Glomerular visceral epithelial cell (primary cell): ENCODE measurements around the gene STPG1.
A peak's percentile ranks its signal among the peaks of the same experiment; 100 is the strongest.

Source experiments
- DNase-seq: peaks from one replicate; pipeline ENCODE4 v3.0.0-alpha.2; 2016; ENCODE audit errors: extremely low spot score

The STPG1 gene

DNA sequence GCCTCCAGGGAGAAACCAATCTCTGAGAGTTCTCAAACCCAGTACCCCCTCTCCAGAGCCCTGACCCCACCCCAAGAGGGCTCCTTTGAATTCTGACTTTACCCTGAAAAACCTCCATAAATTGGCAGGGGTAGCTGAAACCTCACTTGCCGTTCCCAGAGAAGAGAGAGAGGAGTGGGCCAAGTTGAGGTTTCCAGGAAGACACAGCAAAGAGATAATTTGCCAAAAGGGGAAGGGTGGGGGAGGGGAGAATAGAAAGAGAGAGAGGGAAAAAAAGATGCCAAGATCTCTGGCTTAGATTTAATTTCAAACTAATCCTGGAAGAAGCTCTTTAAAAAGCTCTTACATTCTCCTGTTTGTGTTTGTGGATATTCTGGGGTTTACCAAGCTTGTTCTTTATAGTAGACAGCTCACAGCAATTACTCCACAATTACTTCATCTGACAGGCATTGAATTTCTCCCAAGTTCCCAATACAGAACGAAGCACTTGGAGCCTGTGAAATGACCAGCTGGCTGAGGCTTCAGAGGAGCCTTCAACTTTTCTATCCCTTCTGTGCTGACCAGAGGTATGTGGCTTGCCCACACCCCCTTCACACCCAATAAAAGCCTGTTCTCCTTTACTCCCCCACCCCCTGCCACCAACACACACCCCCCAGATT lies 95.5 kb downstream of the STPG1 start:
- DNase-seq = peak; percentile 11

DNA sequence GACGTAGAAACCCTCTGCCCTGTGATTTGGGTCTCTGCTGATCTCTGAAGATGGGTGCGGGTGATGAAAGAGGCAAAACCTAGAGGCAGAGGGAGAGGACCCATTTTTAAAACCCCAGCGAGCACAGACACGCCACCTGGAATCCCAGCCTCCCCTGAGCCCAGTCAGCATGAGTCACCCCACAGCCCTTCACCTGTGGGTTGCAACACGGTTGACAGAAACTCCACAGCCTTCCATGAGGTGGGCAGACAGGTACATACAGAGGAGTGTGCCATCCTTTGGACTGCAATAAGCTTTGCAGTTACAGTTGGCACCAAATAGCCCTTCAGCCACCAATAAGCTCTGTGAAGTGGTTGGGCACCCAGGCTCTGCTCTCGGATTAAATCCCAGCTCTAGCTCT lies 96.5 kb downstream of the STPG1 start:
- DNase-seq = no peak

DNA sequence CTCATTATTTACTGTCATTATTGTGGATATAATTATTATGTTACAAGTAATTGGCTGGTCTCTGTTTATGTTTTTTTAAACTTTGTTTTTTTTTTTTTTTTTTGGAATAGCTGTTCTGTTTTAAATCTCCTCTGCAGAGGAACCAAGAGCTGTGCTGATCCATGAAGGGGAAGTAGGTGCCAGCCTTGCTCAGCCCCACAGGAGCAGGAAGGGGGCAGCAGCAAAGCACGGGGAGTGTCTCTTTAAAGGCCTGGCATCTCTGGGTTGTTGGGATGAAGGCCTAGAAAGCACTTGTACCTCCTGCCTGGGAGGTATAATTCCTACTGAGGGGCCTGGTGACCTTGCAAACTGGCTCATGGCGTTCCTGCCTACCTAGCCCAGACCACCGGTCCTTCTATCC lies 96.9 kb downstream of the STPG1 start:
- DNase-seq = no peak

DNA sequence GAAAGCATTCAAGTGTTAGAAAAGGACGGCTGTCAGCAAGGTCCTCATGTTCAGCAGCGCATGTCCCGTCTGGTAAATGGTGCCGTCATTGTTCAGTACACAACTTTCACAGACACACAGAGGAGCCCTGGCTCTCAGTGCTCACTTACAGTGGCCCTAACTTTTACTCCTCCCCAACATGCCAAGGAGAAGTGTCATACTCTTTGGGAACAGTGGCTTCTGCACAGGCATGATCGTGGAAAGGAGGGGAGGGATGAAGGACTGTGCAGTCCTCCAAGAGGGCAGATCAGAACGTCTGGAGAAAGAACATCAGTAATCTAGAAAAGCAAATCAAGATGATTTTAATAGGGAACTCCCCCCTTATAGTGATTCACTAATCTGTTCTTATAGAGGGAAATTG lies 98.2 kb downstream of the STPG1 start:
- DNase-seq = no peak

DNA sequence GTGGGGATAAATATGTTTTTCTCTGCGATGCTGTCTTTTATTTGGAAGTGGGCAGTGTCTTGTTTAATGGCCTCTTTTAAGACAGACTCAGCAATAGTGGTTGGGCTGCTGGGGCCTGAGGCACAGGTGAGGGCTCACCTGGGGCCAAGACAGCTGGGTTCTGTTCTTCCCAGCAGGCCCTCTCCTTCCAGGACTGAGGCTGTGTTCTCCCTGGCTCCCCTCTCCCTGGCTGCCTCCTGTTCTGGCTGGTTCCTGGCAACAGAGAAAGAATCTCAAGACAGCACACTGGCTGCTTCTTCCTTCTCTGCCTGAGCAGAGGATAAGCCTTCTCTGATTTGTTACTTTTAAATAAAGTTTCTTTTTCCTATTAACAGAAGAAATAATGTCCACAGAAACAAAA lies 101.8 kb downstream of the STPG1 start:
- no peak for DNase-seq

DNA sequence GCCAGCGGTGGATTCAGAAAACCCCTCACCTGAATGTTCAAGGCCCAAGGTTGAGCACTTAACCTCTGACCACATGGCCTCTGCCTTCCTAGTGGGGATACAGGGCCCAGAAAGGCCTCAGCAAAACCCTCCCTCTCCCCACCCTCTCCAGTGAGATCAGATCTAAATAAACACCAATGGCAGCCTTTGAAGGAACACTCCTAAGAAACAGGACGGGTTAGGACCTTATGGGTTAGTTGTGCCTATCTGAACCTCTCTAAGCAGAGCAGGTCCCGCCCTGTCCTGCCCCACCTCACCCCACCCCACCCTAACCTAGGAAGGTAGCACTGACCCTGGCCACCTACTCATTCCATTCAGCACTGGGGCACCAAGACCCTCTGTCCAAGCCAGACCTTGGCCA lies 102.3 kb downstream of the STPG1 start:
- DNase-seq = no peak

DNA sequence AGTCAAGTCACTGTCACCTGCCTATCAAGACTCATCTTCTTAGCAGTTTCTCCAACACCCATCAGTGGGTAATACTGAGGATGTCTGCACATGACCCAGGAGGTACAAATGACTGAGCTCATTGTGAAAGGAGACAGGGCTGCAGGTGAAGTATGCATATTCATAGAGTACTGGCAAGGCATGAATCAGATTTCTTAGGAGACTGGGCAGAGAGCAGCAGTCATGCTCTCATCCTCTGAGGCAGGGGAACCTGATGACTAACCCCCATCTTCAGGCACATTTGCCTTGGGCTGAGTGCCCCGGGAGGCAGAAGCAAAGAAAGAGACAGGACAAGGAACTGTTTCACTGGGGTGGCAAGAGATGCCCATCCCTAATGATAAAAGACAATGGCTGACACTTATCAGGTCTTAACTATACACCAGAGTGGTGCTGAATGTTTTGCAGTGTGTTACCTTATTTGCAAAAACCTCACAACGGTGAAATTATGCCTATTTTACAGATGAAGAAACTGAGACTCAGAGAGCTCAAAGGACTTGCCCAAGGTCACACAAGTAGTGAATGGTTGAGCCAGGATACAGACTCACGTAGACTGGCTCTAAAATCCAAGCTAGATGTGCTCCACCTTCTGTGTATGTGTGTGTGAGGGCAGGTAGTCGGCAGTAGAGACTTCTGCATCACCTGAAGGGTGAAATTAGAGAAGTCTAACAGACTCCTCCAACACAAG lies 103.7 kb downstream of the STPG1 start:
- peak; percentile 47 for DNase-seq

DNA sequence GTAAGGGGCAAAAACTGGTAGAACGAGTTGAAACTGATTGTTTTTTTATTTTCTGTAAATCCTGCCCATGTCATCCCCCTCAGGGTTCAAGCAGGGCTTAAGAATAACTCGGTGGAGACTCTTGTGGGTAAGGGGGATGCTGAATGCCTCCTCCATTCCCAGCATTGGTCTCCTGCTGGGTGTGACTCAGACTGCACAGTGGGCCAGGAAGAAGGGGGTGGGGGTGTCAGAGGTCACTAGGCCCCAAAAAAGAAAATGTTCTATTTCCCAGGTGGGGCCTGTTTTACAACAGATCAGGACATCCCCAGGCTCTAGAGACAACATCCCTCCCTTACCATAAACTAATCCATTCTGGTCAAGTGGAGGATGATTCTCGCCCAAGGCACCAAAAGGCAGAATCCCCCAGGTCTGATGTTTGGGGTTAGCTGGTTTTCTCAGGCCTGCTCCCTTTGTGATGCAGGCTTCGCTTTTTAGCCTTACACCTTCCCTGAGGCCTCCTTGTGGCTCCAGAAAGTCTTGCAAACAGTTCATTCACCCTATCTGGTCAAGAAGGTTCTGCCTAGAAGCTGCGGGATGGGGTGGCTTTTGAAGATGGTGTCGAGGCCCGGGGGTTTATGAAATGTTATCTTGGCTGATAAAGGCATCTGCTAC lies 105.1 kb downstream of the STPG1 start:
- no peak for DNase-seq
